ENCODE data around the gene ANO3.
"Not testable (repeated sequence)": the region's sequence is repeated elsewhere in the genome, so short reads cannot be mapped to it uniquely, and the experiment has no call there.

GRCh38 chr11:26643314-26643713 lies 311.4 kb downstream of the ANO3 start:
- TF ChIP-seq CTCF, POLR2A (IDR thresholded peaks at IDR 0.05): not testable (repeated sequence)

Data from uterus (tissue), 2 donors.